Activated T-helper 1 cell treated with Interleukin-2 at 50 U/mL for 16 hours (primary cell): ENCODE results near the gene BCR.
"Not testable (repeated sequence)": the region's sequence is repeated elsewhere in the genome, so short reads cannot be mapped to it uniquely, and the experiment has no call there.

Experiments used
- DNase-seq: peaks from one replicate; pipeline ENCODE4 v3.0.0-alpha.2; 2020; ENCODE audit warnings: low read depth

BCR gene

GRCh38 chr22:23322497-23323080 is 142.3 kb downstream of the BCR start:
- not testable (repeated sequence) for DNase-seq

- DNase-seq, result not testable (repeated sequence)
Measured at GRCh38 chr22:23323960-23324688, 143.8 kb downstream of the BCR start.

GRCh38 chr22:23325183-23325582 is 144.9 kb downstream of the BCR start:
- DNase-seq, result no peak

- DNase-seq, result not testable (repeated sequence)
Measured at GRCh38 chr22:23333822-23334221, 153.5 kb downstream of the BCR start.

- DNase-seq, result not testable (repeated sequence)
Measured at GRCh38 chr22:23337672-23338071, 157.4 kb downstream of the BCR start.

- DNase-seq, result not testable (repeated sequence)
Measured at GRCh38 chr22:23341942-23342695, 161.8 kb downstream of the BCR start.

GRCh38 chr22:23351321-23351720 is 171.0 kb downstream of the BCR start:
- no peak for DNase-seq

GRCh38 chr22:23353004-23353403 is 172.7 kb downstream of the BCR start:
- DNase-seq, result no peak

- DNase-seq, result no peak
Measured at GRCh38 chr22:23353696-23354095, 173.4 kb downstream of the BCR start.

GRCh38 chr22:23356094-23356493 is 175.8 kb downstream of the BCR start:
- no peak for DNase-seq

- DNase-seq, result no peak
Measured at GRCh38 chr22:23357053-23357452, 176.7 kb downstream of the BCR start.

GRCh38 chr22:23359583-23360123 is 179.3 kb downstream of the BCR start:
- DNase-seq, result no peak

GRCh38 chr22:23361676-23362075 is 181.4 kb downstream of the BCR start:
- no peak for DNase-seq

GRCh38 chr22:23363683-23364082 is 183.4 kb downstream of the BCR start:
- no peak for DNase-seq

GRCh38 chr22:23364389-23364788 is 184.1 kb downstream of the BCR start:
- no peak for DNase-seq

GRCh38 chr22:23365524-23365923 is 185.2 kb downstream of the BCR start:
- no peak for DNase-seq

GRCh38 chr22:23365961-23366360 is 185.7 kb downstream of the BCR start:
- DNase-seq, result no peak

- DNase-seq, result not testable (repeated sequence)
Measured at GRCh38 chr22:23367196-23367595, 186.9 kb downstream of the BCR start.
